Neural cell (in vitro differentiated cells): ENCODE data around the gene BLM.

Source experiments
- EP300 ChIP-seq: fragments of 450-650 bp; conservative IDR thresholded peaks from 2 replicates; pipeline ENCODE4 v1.6.1; 2014; ENCODE audit warnings: antibody characterized with exemption, mild to moderate bottlenecking, moderate library complexity; ENCODE audit not compliant: poor library complexity, severe bottlenecking
- EZH2 ChIP-seq: fragments of 200-600, 300-800 bp; shearing (Covaris generic), sonication (generic); IDR thresholded peaks from 2 replicates; pipeline ENCODE4 v1.6.1; 2014; ENCODE audit warnings: antibody characterized with exemption, low read length, borderline replicate concordance, mild to moderate bottlenecking; ENCODE audit not compliant: insufficient read depth, poor library complexity, severe bottlenecking
- POLR2AphosphoS5 ChIP-seq: IDR thresholded peaks from 2 replicates; pipeline ENCODE4 v1.6.1; 2012
- RAD21 ChIP-seq: fragments of 450-650 bp; conservative IDR thresholded peaks from 2 replicates; pipeline ENCODE4 v1.6.1; 2014; ENCODE audit warnings: antibody characterized with exemption, mild to moderate bottlenecking, moderate library complexity
- SMC3 ChIP-seq: fragments of 450-650 bp; conservative IDR thresholded peaks from 2 replicates; pipeline ENCODE4 v1.6.1; 2014; ENCODE audit warnings: antibody characterized with exemption, mild to moderate bottlenecking, moderate library complexity; ENCODE audit not compliant: poor library complexity
- TF ChIP-seq, protein P1 (sequence below): fragments of 450-650 bp; IDR thresholded peaks from 2 replicates; pipeline ENCODE4 v1.5.1; 2014; ENCODE audit warnings: antibody characterized with exemption, mild to moderate bottlenecking, moderate library complexity; ENCODE audit not compliant: poor library complexity, severe bottlenecking

DNA sequence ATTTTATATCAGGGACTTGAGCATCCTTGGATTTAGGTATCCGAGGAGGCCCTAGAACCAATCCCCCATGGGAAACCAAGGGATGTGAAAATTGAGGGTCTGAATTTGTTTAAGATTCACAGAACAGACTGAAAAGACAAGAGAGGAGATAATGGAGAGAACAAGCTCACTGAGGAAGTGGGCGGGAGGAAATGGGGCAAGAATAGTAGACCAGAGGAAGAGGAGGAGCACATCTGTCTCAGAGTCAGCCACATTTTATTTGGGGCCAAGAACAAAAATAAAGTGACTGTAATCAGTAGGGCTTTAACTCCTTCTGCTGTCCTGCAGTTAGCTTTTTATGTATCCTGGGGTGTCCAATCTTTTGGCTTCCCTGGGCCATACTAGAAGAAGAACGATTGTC, 63.8 kb downstream of the BLM start:
- TF ChIP-seq, protein P1, sequence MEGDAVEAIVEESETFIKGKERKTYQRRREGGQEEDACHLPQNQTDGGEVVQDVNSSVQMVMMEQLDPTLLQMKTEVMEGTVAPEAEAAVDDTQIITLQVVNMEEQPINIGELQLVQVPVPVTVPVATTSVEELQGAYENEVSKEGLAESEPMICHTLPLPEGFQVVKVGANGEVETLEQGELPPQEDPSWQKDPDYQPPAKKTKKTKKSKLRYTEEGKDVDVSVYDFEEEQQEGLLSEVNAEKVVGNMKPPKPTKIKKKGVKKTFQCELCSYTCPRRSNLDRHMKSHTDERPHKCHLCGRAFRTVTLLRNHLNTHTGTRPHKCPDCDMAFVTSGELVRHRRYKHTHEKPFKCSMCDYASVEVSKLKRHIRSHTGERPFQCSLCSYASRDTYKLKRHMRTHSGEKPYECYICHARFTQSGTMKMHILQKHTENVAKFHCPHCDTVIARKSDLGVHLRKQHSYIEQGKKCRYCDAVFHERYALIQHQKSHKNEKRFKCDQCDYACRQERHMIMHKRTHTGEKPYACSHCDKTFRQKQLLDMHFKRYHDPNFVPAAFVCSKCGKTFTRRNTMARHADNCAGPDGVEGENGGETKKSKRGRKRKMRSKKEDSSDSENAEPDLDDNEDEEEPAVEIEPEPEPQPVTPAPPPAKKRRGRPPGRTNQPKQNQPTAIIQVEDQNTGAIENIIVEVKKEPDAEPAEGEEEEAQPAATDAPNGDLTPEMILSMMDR = no peak
- TF ChIP-seq EP300 (no peak), POLR2AphosphoS5 (no peak), EZH2 (no peak), RAD21 (no peak), SMC3 (no peak)
